A549 (cell line): ENCODE measurements around the gene TMEM145. TPM values are rescaled to one million over a fixed set of nuclear protein-coding genes. Genes with fewer than 3 reads are reported as not detected.
A peak's percentile ranks its signal among the peaks of the same experiment; 100 is the strongest.

ENCODE experiments used
- ATAC-seq, 2 experiments: fragments of 200-7000 bp in 1 of 2; fragments of >200 bp in 1 of 2; cut with Nextera tagmentation in 1 of 2; cut with Tn5 transposase in 1 of 2; 3 replicates each; pipeline versions ENCODE4 v1.8.0 to v1.9.1; 2018 to 2020; ENCODE audit warnings: mild to moderate bottlenecking in 1 of 2, moderate library complexity in 1 of 2
- CTCF ChIA-PET: fragments of 300-600 bp; sonication (Branson Sonifier 250); formaldehyde crosslinking; extraction: SDS; loops from one replicate; lab custom pipeline; 2021; ENCODE audit warnings: antibody characterized with exemption, inconsistent platforms; lab: Yijun Ruan, JAX
- POLR2A ChIA-PET: fragments of 350-600 bp; formaldehyde crosslinking; extraction: SDS; loops from one replicate; lab custom pipeline; 2021; ENCODE audit warnings: antibody characterized with exemption, inconsistent platforms; lab: Yijun Ruan, JAX
- DNase-seq, 2 experiments: peaks; one replicate each; pipeline versions ENCODE4 v3.0.0 to v3.0.0-alpha.2; 2011 to 2016; ENCODE audit warnings: low read depth in 1 of 2, low spot score in 1 of 2
- FAIRE-seq: peaks from 2 replicates; lab custom pipeline; 2011; peaks lifted over from hg19 to GRCh38; lab: Jason Lieb, UNC
- H3K27ac ChIP-seq, 2 experiments: fragments of >200 bp; sonication (Bioruptor Twin); formaldehyde crosslinking; 3 replicates each; pipeline ENCODE4 v1.5.1; 2016 to 2017
- H3K4me1 ChIP-seq: fragments of >200 bp; sonication (Bioruptor Twin); formaldehyde crosslinking; 3 replicates; pipeline ENCODE4 v1.6.1; 2016
- H3K4me2 ChIP-seq: fragments of >200 bp; sonication (Bioruptor Twin); formaldehyde crosslinking; 3 replicates; pipeline ENCODE4 v1.6.1; 2016
- H3K4me3 ChIP-seq: fragments of >200 bp; sonication (Bioruptor Twin); formaldehyde crosslinking; 3 replicates; pipeline ENCODE4 v1.5.1; 2016
- H3K9me3 ChIP-seq: fragments of >200 bp; sonication (Bioruptor Twin); formaldehyde crosslinking; 3 replicates; pipeline ENCODE4 v1.6.1; 2016
- ATOH8 ChIP-seq: fragments of 250-450 bp; sonication (Bioruptor Pico); IDR thresholded peaks from 2 replicates; pipeline ENCODE4 v1.5.0; 2020; ENCODE audit warnings: low read depth, mild to moderate bottlenecking, moderate library complexity
- CBX2 ChIP-seq: fragments of 200-600 bp; sonication (generic); IDR thresholded peaks from 2 replicates; pipeline ENCODE4 v1.6.1; 2016; ENCODE audit warnings: low read depth, mild to moderate bottlenecking, borderline replicate concordance
- CBX8 ChIP-seq: fragments of 200-600 bp; sonication (generic); IDR thresholded peaks from 2 replicates; pipeline ENCODE4 v1.6.1; 2016
- CEBPB ChIP-seq, 2 experiments: fragments of >200 bp in 1 of 2; sonication (Bioruptor Twin) in 1 of 2; formaldehyde crosslinking in 1 of 2; IDR thresholded peaks; 2 replicates each; pipeline ENCODE4 v1.6.1; 2012 to 2016
- CHD2 ChIP-seq: fragments of 150-350 bp; IDR thresholded peaks from 2 replicates; pipeline ENCODE4 v1.6.1; 2014; ENCODE audit warnings: low read length; ENCODE audit not compliant: partially characterized antibody
- CHD4 ChIP-seq: fragments of 200-600 bp; sonication (generic); IDR thresholded peaks from 2 replicates; pipeline ENCODE4 v1.6.1; 2016; ENCODE audit warnings: antibody characterized with exemption, mild to moderate bottlenecking, borderline replicate concordance
- EHF ChIP-seq: fragments of 250-450 bp; sonication (Bioruptor Pico); IDR thresholded peaks from 2 replicates; pipeline ENCODE4 v1.5.0; 2020; ENCODE audit warnings: mild to moderate bottlenecking
- ELK1 ChIP-seq: fragments of 150-350 bp; IDR thresholded peaks from 2 replicates; pipeline ENCODE4 v1.6.1; 2014; ENCODE audit warnings: low read depth, mild to moderate bottlenecking, low read length
- ESRRA ChIP-seq: fragments of 150-350 bp; IDR thresholded peaks from 2 replicates; pipeline ENCODE4 v1.6.1; 2014; ENCODE audit warnings: mild to moderate bottlenecking, low read length, borderline replicate concordance
- FOSL2 ChIP-seq, 2 experiments: fragments of 450-650 bp in 1 of 2; fragments of >200 bp in 1 of 2; sonication (Bioruptor Twin) in 1 of 2; formaldehyde crosslinking; IDR thresholded peaks; 2 replicates each; pipeline versions ENCODE4 v1.5.0 to v1.6.1; 2016 to 2020; ENCODE audit warnings: mild to moderate bottlenecking in 1 of 2, moderate library complexity in 1 of 2
- HMGXB4 ChIP-seq: fragments of 250-450 bp; sonication (Bioruptor Pico); IDR thresholded peaks from 2 replicates; pipeline ENCODE4 v1.5.0; 2021; ENCODE audit warnings: mild to moderate bottlenecking, moderate library complexity, borderline replicate concordance
- JUN ChIP-seq, 2 experiments: fragments of >200 bp; sonication (Bioruptor Twin); formaldehyde crosslinking; IDR thresholded peaks; 2 replicates in 1 of 2; 3 replicates in 1 of 2; pipeline ENCODE4 v1.6.1; 2016 to 2017
- MAX ChIP-seq: IDR thresholded peaks from 2 replicates; pipeline ENCODE4 v1.6.1; 2012
- MAZ ChIP-seq: fragments of 150-350 bp; IDR thresholded peaks from 2 replicates; pipeline ENCODE4 v1.6.1; 2014; ENCODE audit warnings: antibody characterized with exemption, low read depth, low read length, borderline replicate concordance
- MYC ChIP-seq: IDR thresholded peaks from 2 replicates; pipeline ENCODE4 v1.6.1; 2012; ENCODE audit warnings: mild to moderate bottlenecking, inconsistent platforms, low read length, improper control_type of control experiment, borderline replicate concordance
- POLR2A ChIP-seq: IDR thresholded peaks from 2 replicates; pipeline ENCODE4 v1.6.1; 2012; ENCODE audit warnings: mild to moderate bottlenecking, low read length
- POLR2AphosphoS2 ChIP-seq: conservative IDR thresholded peaks from 2 replicates; pipeline ENCODE4 v1.6.1; 2012; ENCODE audit warnings: low read length, improper control_type of control experiment, inconsistent platforms
- RAD21 ChIP-seq, 2 experiments: fragments of >200 bp in 1 of 2; sonication (Bioruptor Twin) in 1 of 2; formaldehyde crosslinking in 1 of 2; IDR thresholded peaks in 1 of 2; conservative IDR thresholded peaks in 1 of 2; 2 replicates in 1 of 2; 3 replicates in 1 of 2; pipeline ENCODE4 v1.6.1; 2012 to 2018; ENCODE audit warnings: inconsistent platforms in 1 of 2
- RCOR1 ChIP-seq: fragments of 150-350 bp; IDR thresholded peaks from 2 replicates; pipeline ENCODE4 v1.6.1; 2014; ENCODE audit warnings: antibody characterized with exemption, low read length, low read depth
- REST ChIP-seq: fragments of 200-600 bp; sonication (generic); IDR thresholded peaks from 2 replicates; pipeline ENCODE4 v1.6.1; 2016; ENCODE audit warnings: antibody characterized with exemption, mild to moderate bottlenecking, moderate library complexity
- RFX5 ChIP-seq: fragments of 450-650 bp; IDR thresholded peaks from 2 replicates; pipeline ENCODE4 v1.7.1; 2014; ENCODE audit warnings: antibody characterized with exemption, mild to moderate bottlenecking, moderate library complexity
- SREBF2 ChIP-seq: fragments of 450-650 bp; IDR thresholded peaks from 2 replicates; pipeline ENCODE4 v1.6.1; 2014; ENCODE audit warnings: mild to moderate bottlenecking, moderate library complexity
- TFCP2L1 ChIP-seq: fragments of 250-450 bp; sonication (Bioruptor Pico); IDR thresholded peaks from 2 replicates; pipeline ENCODE4 v1.5.0; 2021; ENCODE audit warnings: mild to moderate bottlenecking
- USF2 ChIP-seq: fragments of 450-650 bp; IDR thresholded peaks from 2 replicates; pipeline ENCODE4 v1.6.1; 2014; ENCODE audit warnings: antibody characterized with exemption
- ZC3H11A ChIP-seq: fragments of 450-650 bp; IDR thresholded peaks from 2 replicates; pipeline ENCODE4 v1.6.1; 2014; ENCODE audit warnings: antibody characterized with exemption, mild to moderate bottlenecking
- ZFP36 ChIP-seq: fragments of 450-650 bp; IDR thresholded peaks from 2 replicates; pipeline ENCODE4 v1.6.1; 2014; ENCODE audit warnings: borderline replicate concordance; ENCODE audit not compliant: partially characterized antibody
- ZSCAN20 ChIP-seq: fragments of 250-450 bp; sonication (Bioruptor Pico); IDR thresholded peaks from 2 replicates; pipeline ENCODE4 v1.8.0; 2022; ENCODE audit warnings: mild to moderate bottlenecking, moderate library complexity
- WGBS: methylation state at CpG from one replicate; pipeline ENCODE4 v1.1.6; 2017; ENCODE audit errors: missing lambda C conversion rate; 5-methylcytosine and 5-hydroxymethylcytosine counted together
- polyA plus RNA-seq, 4 experiments: library from polyadenylated mRNA; depleted of rRNA in 3 of 4; stranded (reverse); fragments of >200 nt; fragmentation: RNase III in 1 of 4; extraction: RNeasy Plus Mini Kit Qiagen cat#74134 plus additional on column Dnase treatment in 1 of 4; gene quantifications; 2 replicates in 3 of 4; 3 replicates in 1 of 4; pipeline ENCODE4 v1.2.3, GENCODE V29; 2011 to 2017

TMEM145 gene
- polyA plus RNA-seq, 2 of the 4 experiments (the other 2 are of a cell fraction) = 0.71 to 3.6 TPM

- no peak for FAIRE-seq
- Histone ChIP-seq H3K27ac (0 out of 6 replicates have a peak overlapping the region, but pooled peaks of 1 of the 2 experiments have one; percentile 3), H3K4me2 (no peak overlapping the region), H3K9me3 (no peaks in the 10 kb centered on the region), H3K4me1 (peaks cover 35% of the 10 kb centered on the region), H3K4me3 (no peak overlapping the region)
- CTCF ChIA-PET = interaction anchor here (1.1 to 14.6 kb wide), 3 partner anchors 18 to 41 kb away, joined by 3 to 373 read pairs (median 224); partner anchors contain the start of gene GSK3A
- POLR2A ChIA-PET = no interaction called here
- DNase-seq = no peak
- TF ChIP-seq REST (no peak), HMGXB4 (CRISPR knock-in tag) (no peak), POLR2AphosphoS2 (no peak), SREBF2 (no peak), RCOR1 (no peak), TFCP2L1 (CRISPR knock-in tag) (no peak), CEBPB (IDR thresholded peaks at IDR 0.05) (no peak), JUN (IDR thresholded peaks at IDR 0.05) (no peak), ZC3H11A (no peak), MYC (no peak), CHD4 (no peak), ZSCAN20 (CRISPR knock-in tag) (no peak)
- no peak for ATAC-seq
- WGBS = 77% methylated on average over 7 of the region's 7 CpGs
Measured at GRCh38 chr19:42275103-42275502, 38.0 kb upstream of the TMEM145 start.

- no peak for ATAC-seq
- POLR2A ChIA-PET = no interaction called here
- H3K27ac ChIP-seq = 0 out of 6 replicates have a peak overlapping the region, but pooled peaks of 1 of the 2 experiments have one; percentile 8
- H3K4me2 ChIP-seq = no peak overlapping the region
- no peak overlapping the region for H3K4me3 ChIP-seq
- H3K4me1 ChIP-seq = peaks cover 31% of the 10 kb centered on the region
- H3K9me3 ChIP-seq = no peaks in the 10 kb centered on the region
- 81% methylated on average over 3 of the region's 3 CpGs for WGBS
- TF ChIP-seq ELK1 (no peak), RAD21 (conservative IDR thresholded peaks at IDR 0.05 in 1 of 2, IDR thresholded peaks at IDR 0.05 in 1 of 2) (no peak), ZFP36 (no peak), CEBPB (IDR thresholded peaks at IDR 0.05) (no peak), RFX5 (no peak), ZC3H11A (no peak), MAX (no peak), FOSL2 (IDR thresholded peaks at IDR 0.05) (no peak), FOSL2 (CRISPR knock-in tag; IDR thresholded peaks at IDR 0.05) (no peak), MAZ (no peak), USF2 (no peak), POLR2A (no peak), EHF (CRISPR knock-in tag) (no peak), POLR2AphosphoS2 (no peak), CHD2 (no peak), ATOH8 (no peak), CBX8 (no peak), CBX2 (no peak), ESRRA (no peak), JUN (IDR thresholded peaks at IDR 0.05) (no peak; a peak in 1 of 5 replicates)
- TF ChIP-seq, all 56 proteins: peak for 0
- FAIRE-seq (no peak), DNase-seq (no peak)
- CTCF ChIA-PET = interaction anchor here (1.1 to 14.6 kb wide), 3 partner anchors 17 to 41 kb away, joined by 3 to 373 read pairs (median 224); partner anchors contain the start of gene GSK3A
Measured at GRCh38 chr19:42275517-42275916, 37.6 kb upstream of the TMEM145 start.
